ENCODE results near the gene DENND1A.
A peak's percentile ranks its signal among the peaks of the same experiment; 100 is the strongest.

DENND1A gene

GRCh38 chr9:123567013-123567412 lies 362.9 kb downstream of the DENND1A start:
- Histone ChIP-seq H3K27me3 (no peaks in the 10 kb centered on the region), H3K4me3 (no peak overlapping the region), H3K27ac (no peak overlapping the region), H3K9me3 (no peaks in the 10 kb centered on the region), H3K36me3 (no peaks in the 10 kb centered on the region), H3K4me1 (peaks cover 0 to 6% (median 0%) of the 10 kb centered on the region in 4 donors)
- no peak for TF ChIP-seq CTCF (IDR thresholded peaks at IDR 0.05)
- intact Hi-C loops (cut with DNase I; ENCODE audit: low total_unique reads), result no loop called here
- no peak for DNase-seq

- Histone ChIP-seq H3K4me1 (peaks cover 0 to 5% (median 0%) of the 10 kb centered on the region in 4 donors), H3K4me3 (no peak overlapping the region), H3K27me3 (no peaks in the 10 kb centered on the region), H3K27ac (no peak overlapping the region), H3K36me3 (no peaks in the 10 kb centered on the region), H3K9me3 (no peaks in the 10 kb centered on the region)
- intact Hi-C loops (cut with DNase I; ENCODE audit: low total_unique reads), result no loop called here
- no peak for DNase-seq
- no peak for TF ChIP-seq CTCF (IDR thresholded peaks at IDR 0.05)
These were observed 365.3 kb downstream of the DENND1A start for GRCh38 chr9:123564652-123565051.

GRCh38 chr9:123562844-123563346 lies 367.0 kb downstream of the DENND1A start:
- TF ChIP-seq CTCF (IDR thresholded peaks at IDR 0.05), result no peak
- DNase-seq, result peak in 1 of 2 donors; percentile 38
- Histone ChIP-seq H3K27ac (no peak overlapping the region), H3K36me3 (no peaks in the 10 kb centered on the region), H3K4me3 (no peak overlapping the region), H3K4me1 (no peaks in the 10 kb centered on the region), H3K27me3 (no peaks in the 10 kb centered on the region), H3K9me3 (no peaks in the 10 kb centered on the region)
- intact Hi-C loops (cut with DNase I; ENCODE audit: low total_unique reads), result no loop called here

- H3K4me1 ChIP-seq, result no peaks in the 10 kb centered on the region
- intact Hi-C loops (cut with DNase I; ENCODE audit: low total_unique reads), result no loop called here
- no peak overlapping the region for H3K27ac ChIP-seq
- no peak for DNase-seq
- H3K36me3 ChIP-seq, result peaks cover 15 to 17% (median 16%) of the 10 kb centered on the region in 3 donors
- TF ChIP-seq CTCF (IDR thresholded peaks at IDR 0.05), result no peak
- H3K27me3 ChIP-seq, result no peaks in the 10 kb centered on the region
- no peak overlapping the region for H3K4me3 ChIP-seq
- H3K9me3 ChIP-seq, result no peaks in the 10 kb centered on the region
These were observed 368.9 kb downstream of the DENND1A start for GRCh38 chr9:123561046-123561445.

GRCh38 chr9:123556464-123557435 lies 373.2 kb downstream of the DENND1A start:
- no peaks in the 10 kb centered on the region for H3K27me3 ChIP-seq
- H3K4me1 ChIP-seq, result no peaks in the 10 kb centered on the region
- intact Hi-C loops (cut with DNase I; ENCODE audit: low total_unique reads), result no loop called here
- no peak overlapping the region for H3K27ac ChIP-seq
- H3K4me3 ChIP-seq, result no peak overlapping the region
- peaks cover 15 to 33% (median 21%) of the 10 kb centered on the region in 3 donors for H3K36me3 ChIP-seq
- no peak for DNase-seq
- TF ChIP-seq CTCF (IDR thresholded peaks at IDR 0.05), result no peak
- no peaks in the 10 kb centered on the region for H3K9me3 ChIP-seq

Measured in tibial artery (tissue), 4 donors.